ENCODE results near the gene GOPC. TPM values are rescaled to one million over a fixed set of nuclear protein-coding genes. Genes with fewer than 3 reads are reported as not detected.

The GOPC gene
- total and polyA plus RNA-seq, 4 donors: 11.4 to 54.5 (median 14.3) TPM

DNA sequence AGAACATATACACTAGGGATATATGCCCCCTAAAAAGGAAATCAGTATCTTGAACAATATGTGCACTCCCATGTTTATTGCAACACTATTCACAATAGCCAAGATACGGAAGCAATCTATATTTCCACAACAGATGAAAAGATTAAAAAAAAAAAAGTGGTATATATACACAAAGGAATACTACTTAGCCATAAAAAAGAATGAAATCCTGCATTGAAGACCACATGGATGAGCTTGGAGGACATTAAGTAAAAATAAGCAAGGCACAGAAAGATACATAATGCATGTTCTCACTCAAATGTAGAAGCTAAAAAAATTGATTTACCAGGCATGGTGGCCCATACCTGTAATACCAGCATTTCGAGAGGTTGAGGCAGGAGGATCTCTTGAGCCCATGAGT, 4.6 kb downstream of the GOPC start:
- TF ChIP-seq, protein P1, sequence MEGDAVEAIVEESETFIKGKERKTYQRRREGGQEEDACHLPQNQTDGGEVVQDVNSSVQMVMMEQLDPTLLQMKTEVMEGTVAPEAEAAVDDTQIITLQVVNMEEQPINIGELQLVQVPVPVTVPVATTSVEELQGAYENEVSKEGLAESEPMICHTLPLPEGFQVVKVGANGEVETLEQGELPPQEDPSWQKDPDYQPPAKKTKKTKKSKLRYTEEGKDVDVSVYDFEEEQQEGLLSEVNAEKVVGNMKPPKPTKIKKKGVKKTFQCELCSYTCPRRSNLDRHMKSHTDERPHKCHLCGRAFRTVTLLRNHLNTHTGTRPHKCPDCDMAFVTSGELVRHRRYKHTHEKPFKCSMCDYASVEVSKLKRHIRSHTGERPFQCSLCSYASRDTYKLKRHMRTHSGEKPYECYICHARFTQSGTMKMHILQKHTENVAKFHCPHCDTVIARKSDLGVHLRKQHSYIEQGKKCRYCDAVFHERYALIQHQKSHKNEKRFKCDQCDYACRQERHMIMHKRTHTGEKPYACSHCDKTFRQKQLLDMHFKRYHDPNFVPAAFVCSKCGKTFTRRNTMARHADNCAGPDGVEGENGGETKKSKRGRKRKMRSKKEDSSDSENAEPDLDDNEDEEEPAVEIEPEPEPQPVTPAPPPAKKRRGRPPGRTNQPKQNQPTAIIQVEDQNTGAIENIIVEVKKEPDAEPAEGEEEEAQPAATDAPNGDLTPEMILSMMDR (IDR thresholded peaks at IDR 0.05; ENCODE audit: control extremely low read depth, extremely low read depth): no peak
- no peak overlapping the region for H3K27ac ChIP-seq (ENCODE audit: low read depth in 1 of 2, low read length in 1 of 2)
- no peak for ATAC-seq (ENCODE audit: insufficient read depth, low FRiP score)
- peaks cover 0 to 14% (median 5%) of the 10 kb centered on the region in 5 donors for H3K4me1 ChIP-seq (ENCODE audit: control insufficient read depth in 5 of 5, insufficient read depth in 5 of 5, low read length in 5 of 5)
- no peak overlapping the region for H3K4me3 ChIP-seq
- peaks cover 0 to 3% (median 0%) of the 10 kb centered on the region in 4 donors for H3K9me3 ChIP-seq (ENCODE audit: control insufficient read depth in 4 of 4, insufficient read depth in 3 of 4, low read length in 3 of 4)
- 99% methylated on average over 2 of the region's 2 CpGs for WGBS, 2 donors
- no peak overlapping the region for H3K9ac ChIP-seq (ENCODE audit: insufficient read depth in 1 of 2, low read length in 2 of 2)
- H3K27me3 ChIP-seq (ENCODE audit: control insufficient read depth in 3 of 3, insufficient read depth in 3 of 3, low read length in 2 of 3): no peaks in the 10 kb centered on the region
- peaks cover 0 to 34% (median 7%) of the 10 kb centered on the region in 4 donors for H3K36me3 ChIP-seq (ENCODE audit: control insufficient read depth in 4 of 4, insufficient read depth in 4 of 4, low read length in 4 of 4)
- DNase-seq: no peak

DNA sequence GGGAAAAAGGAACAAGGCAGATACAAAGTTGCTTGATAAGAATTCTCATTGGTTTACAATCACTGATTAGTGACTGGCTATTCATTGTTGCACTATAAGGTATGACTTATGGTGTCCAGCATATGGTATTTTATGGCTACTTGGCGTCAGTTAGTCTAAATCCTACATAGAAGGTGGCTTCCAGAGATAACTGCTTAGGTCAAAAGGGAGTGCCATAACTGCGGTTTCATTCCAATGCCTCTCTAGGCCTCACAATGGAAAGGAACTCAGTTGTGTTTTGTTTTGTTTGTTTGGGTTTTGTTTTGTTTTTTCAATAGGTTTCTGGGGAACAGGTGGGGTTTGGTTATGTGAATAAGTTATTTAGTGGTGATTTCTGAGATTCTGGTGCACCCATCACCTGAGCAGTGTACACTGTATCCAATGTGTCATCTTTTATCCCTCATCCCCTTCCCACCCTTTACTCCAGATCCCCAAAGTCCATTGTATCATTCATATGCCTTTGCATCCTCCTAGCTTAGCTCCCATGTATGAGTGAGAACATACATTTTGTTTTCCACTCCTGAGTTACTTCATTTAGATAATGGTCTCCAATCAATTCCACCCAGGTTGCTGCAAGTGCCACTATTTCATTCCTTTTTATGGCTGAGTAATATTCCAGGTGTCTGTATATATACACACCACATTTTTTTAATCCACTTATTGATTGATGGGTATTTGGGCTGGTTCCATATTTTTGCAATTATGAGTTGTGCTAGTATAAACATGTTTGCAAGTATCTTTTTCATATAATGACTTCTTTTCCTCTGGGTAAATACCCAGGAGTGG, 7.0 kb downstream of the GOPC start:
- TF ChIP-seq, protein P1 (IDR thresholded peaks at IDR 0.05; ENCODE audit: control extremely low read depth, extremely low read depth): no peak
- Histone ChIP-seq H3K4me1 (ENCODE audit: control insufficient read depth in 5 of 5, insufficient read depth in 5 of 5, low read length in 5 of 5) (peaks cover 0 to 11% (median 3%) of the 10 kb centered on the region in 5 donors), H3K9ac (ENCODE audit: insufficient read depth in 1 of 2, low read length in 2 of 2) (no peak overlapping the region), H3K27me3 (ENCODE audit: control insufficient read depth in 3 of 3, insufficient read depth in 3 of 3, low read length in 2 of 3) (no peaks in the 10 kb centered on the region), H3K36me3 (ENCODE audit: control insufficient read depth in 4 of 4, insufficient read depth in 4 of 4, low read length in 4 of 4) (peaks cover 0 to 39% (median 9%) of the 10 kb centered on the region in 4 donors), H3K4me3 (no peak overlapping the region), H3K9me3 (ENCODE audit: control insufficient read depth in 4 of 4, insufficient read depth in 3 of 4, low read length in 3 of 4) (peaks cover 0 to 3% (median 0%) of the 10 kb centered on the region in 4 donors), H3K27ac (ENCODE audit: low read depth in 1 of 2, low read length in 1 of 2) (no peak overlapping the region)
- WGBS, 2 donors: 99% methylated on average over 2 of the region's 2 CpGs
- ATAC-seq (ENCODE audit: insufficient read depth, low FRiP score): no peak
- no peak for DNase-seq

DNA sequence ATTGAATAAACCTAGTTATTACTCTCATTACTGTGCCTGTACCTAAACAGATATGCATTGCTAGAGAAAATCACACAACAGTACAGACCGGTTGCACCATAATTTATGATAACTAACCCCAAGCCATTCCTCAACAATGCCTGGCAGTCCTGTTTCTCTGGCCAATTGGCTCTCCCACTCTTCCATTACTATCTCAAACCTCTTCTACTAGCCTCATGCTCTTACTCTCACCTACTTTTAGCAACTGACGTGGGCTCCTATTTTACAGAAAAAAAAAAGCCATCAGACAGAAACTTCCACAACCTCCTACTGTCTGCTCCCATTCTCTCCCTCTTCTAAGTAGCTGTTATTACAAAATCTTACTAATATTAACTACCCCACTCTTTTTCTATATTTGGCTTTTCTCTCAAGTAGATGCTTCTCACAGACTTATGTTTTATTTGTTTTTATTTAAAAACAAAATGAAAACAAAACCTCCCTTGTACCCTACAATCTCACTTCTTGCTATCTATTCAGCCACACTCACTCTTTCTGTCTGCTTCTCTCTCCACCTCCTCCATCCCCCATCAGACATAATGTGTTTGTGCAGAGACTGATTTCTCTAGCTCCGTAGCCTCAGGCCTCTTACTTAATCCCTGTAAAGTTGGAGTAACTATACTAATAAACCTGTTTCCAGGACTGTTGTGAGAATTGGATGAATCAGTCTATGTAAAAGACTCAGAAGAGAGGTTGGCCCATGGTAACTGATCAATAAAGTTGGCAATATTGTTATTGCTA, 9.1 kb downstream of the GOPC start:
- 88% methylated on average over 3 of the region's 3 CpGs for WGBS, 2 donors
- TF ChIP-seq, protein P1 (IDR thresholded peaks at IDR 0.05; ENCODE audit: control extremely low read depth, extremely low read depth): no peak

More for the DNA sequence above, 9.1 kb downstream of the GOPC start:
- Histone ChIP-seq H3K4me3 (no peak overlapping the region), H3K4me1 (ENCODE audit: control insufficient read depth in 5 of 5, insufficient read depth in 5 of 5, low read length in 5 of 5) (peaks cover 0 to 7% (median 0%) of the 10 kb centered on the region in 5 donors), H3K9me3 (ENCODE audit: control insufficient read depth in 4 of 4, insufficient read depth in 3 of 4, low read length in 3 of 4) (peaks cover 0 to 3% (median 0%) of the 10 kb centered on the region in 4 donors), H3K36me3 (ENCODE audit: control insufficient read depth in 4 of 4, insufficient read depth in 4 of 4, low read length in 4 of 4) (peaks cover 0 to 37% (median 9%) of the 10 kb centered on the region in 4 donors), H3K27me3 (ENCODE audit: control insufficient read depth in 3 of 3, insufficient read depth in 3 of 3, low read length in 2 of 3) (no peaks in the 10 kb centered on the region), H3K27ac (ENCODE audit: low read depth in 1 of 2, low read length in 1 of 2) (no peak overlapping the region), H3K9ac (ENCODE audit: insufficient read depth in 1 of 2, low read length in 2 of 2) (no peak overlapping the region)
- ATAC-seq (ENCODE audit: insufficient read depth, low FRiP score) (no peak), DNase-seq (no peak)

Measured in lung (tissue), 12 donors.